HFFc6 (cell line): ENCODE measurements around the gene ASTN2. TPM values are rescaled to one million over a fixed set of nuclear protein-coding genes. Genes with fewer than 3 reads are reported as not detected.

Source experiments
- DNase-seq: peaks from one replicate; pipeline ENCODE4 v3.0.0-alpha.2; 2018
- H3K27ac Mint-ChIP-seq: 2 replicates; pipeline ENCODE4 v1.8.0; 2020; ENCODE audit warnings: mild to moderate bottlenecking, mixed read lengths
- H3K27me3 Mint-ChIP-seq: 2 replicates; pipeline ENCODE4 v1.8.0; 2021; ENCODE audit warnings: mild to moderate bottlenecking, moderate library complexity, mixed read lengths; ENCODE audit not compliant: insufficient read depth
- H3K36me3 Mint-ChIP-seq: 2 replicates; pipeline ENCODE4 v1.8.0; 2021; ENCODE audit warnings: low read depth, mixed read lengths
- H3K4me1 Mint-ChIP-seq: 2 replicates; pipeline ENCODE4 v1.8.0; 2020; ENCODE audit warnings: low read depth, mixed read lengths
- H3K4me3 Mint-ChIP-seq: 2 replicates; pipeline ENCODE4 v1.8.0; 2020; ENCODE audit warnings: mild to moderate bottlenecking, moderate library complexity, mixed read lengths
- H3K9me3 Mint-ChIP-seq: 2 replicates; pipeline ENCODE4 v1.8.0; 2020; ENCODE audit warnings: mild to moderate bottlenecking, mixed read lengths
- CTCF ChIP-seq: fragments of 200-600 bp; sonication (generic); IDR thresholded peaks from 2 replicates; pipeline ENCODE4 v1.5.0; 2021; ENCODE audit warnings: antibody characterized with exemption, mild to moderate bottlenecking
- total RNA-seq, 6 experiments: library from RNA; stranded (reverse); fragmentation: NEBNext Ultra II Directional; extraction: Animal tissue kit (Norgen Biotek cat#: 25700); gene quantifications; 2 replicates in 1 of 6; 3 replicates in 5 of 6; pipeline ENCODE4 v1.2.3, GENCODE V29; 2021

The ASTN2 gene
- total RNA-seq, 6 experiments from 2014 or later = 7.3 to 9.7 (median 8.3) TPM

- Mint-ChIP-seq H3K36me3 (no peaks in the 10 kb centered on the region), H3K4me3 (no peak overlapping the region), H3K27me3 (no peaks in the 10 kb centered on the region), H3K4me1 (no peaks in the 10 kb centered on the region), H3K9me3 (no peaks in the 10 kb centered on the region), H3K27ac (no peak overlapping the region)
- TF ChIP-seq CTCF = no peak
- no peak for DNase-seq
Observed at GRCh38 chr9:116604251-116604650, 810.6 kb downstream of the ASTN2 start.

DNA sequence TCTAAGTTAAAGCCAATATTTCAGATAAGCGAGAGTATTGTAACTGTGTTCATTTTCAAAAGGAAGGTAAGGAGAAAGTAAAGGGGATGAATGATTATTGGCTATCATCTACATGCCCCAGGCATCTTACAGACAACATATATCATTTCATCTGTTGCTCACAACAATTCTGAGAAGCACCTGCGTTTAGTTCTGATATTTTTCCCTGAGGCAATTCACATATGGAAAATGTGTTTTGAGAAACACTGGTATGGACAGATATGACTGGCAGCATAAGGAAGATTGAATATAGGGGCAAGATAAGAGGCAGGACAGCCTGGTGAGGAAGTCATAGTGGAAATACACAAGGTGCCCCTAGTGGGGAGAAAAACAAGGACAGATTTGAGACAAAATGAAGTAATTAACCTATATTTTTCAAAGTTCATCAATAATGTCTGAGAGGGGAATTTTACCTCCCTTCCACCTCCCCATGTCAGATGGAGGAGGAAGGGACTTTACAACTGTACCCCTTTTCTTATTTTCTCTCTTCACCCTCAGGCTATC lies 815.4 kb downstream of the ASTN2 start:
- H3K9me3 Mint-ChIP-seq = no peaks in the 10 kb centered on the region
- no peaks in the 10 kb centered on the region for H3K36me3 Mint-ChIP-seq
- H3K27ac Mint-ChIP-seq = no peak overlapping the region
- peak; percentile 55 for TF ChIP-seq CTCF
- peaks cover 12% of the 10 kb centered on the region for H3K4me1 Mint-ChIP-seq
- no peak overlapping the region for H3K4me3 Mint-ChIP-seq
- no peaks in the 10 kb centered on the region; the same call in 1 of the 2 replicates for H3K27me3 Mint-ChIP-seq
- no peak for DNase-seq

- no peak for DNase-seq
- no peak overlapping the region for H3K4me3 Mint-ChIP-seq
- H3K4me1 Mint-ChIP-seq = peaks cover 29% of the 10 kb centered on the region
- no peaks in the 10 kb centered on the region for H3K9me3 Mint-ChIP-seq
- H3K27ac Mint-ChIP-seq = no peak overlapping the region
- H3K36me3 Mint-ChIP-seq = peaks cover 7% of the 10 kb centered on the region
- no peak for TF ChIP-seq CTCF
- H3K27me3 Mint-ChIP-seq = no peaks in the 10 kb centered on the region; the same call in 1 of the 2 replicates
Observed at GRCh38 chr9:116596646-116597045, 818.2 kb downstream of the ASTN2 start.

DNA sequence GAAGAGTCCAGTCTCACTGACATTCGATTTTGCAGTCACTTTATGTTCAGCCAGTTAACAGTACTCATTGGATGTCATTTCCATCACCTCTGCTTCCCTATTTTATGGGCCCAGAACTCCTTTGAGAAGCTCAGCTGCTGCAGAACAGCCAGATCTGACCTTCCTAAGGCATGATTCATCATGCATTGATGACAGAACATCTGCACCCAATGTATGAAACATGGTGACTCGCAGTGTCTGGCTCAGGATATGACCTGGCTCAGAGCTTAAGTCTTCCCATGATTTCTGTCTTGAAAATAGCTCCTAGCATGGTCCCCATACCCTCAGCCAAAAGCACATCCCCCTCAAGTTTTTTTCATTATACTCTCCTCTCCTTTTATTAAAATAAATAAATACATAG lies 820.3 kb downstream of the ASTN2 start:
- Mint-ChIP-seq H3K9me3 (no peaks in the 10 kb centered on the region; the same call in 1 of the 2 replicates), H3K36me3 (peaks cover 7% of the 10 kb centered on the region), H3K27me3 (no peaks in the 10 kb centered on the region; the same call in 1 of the 2 replicates), H3K4me1 (peaks cover 32% of the 10 kb centered on the region), H3K27ac (peak overlapping the region; percentile 45), H3K4me3 (no peak overlapping the region)
- no peak for TF ChIP-seq CTCF
- peak; percentile 82 for DNase-seq

GRCh38 chr9:116592970-116593369 lies 821.9 kb downstream of the ASTN2 start:
- Mint-ChIP-seq H3K27ac (no peak overlapping the region), H3K9me3 (peaks cover 12% of the 10 kb centered on the region), H3K27me3 (no peaks in the 10 kb centered on the region; the same call in 1 of the 2 replicates), H3K36me3 (peaks cover 22% of the 10 kb centered on the region), H3K4me3 (no peak overlapping the region), H3K4me1 (peaks cover 35% of the 10 kb centered on the region)
- TF ChIP-seq CTCF = no peak
- DNase-seq = no peak
